GM19043 (cell line): Measurements from ENCODE around the gene DCX.

Experiments
- ATAC-seq: cut with Tn5 transposase; IDR thresholded peaks from one replicate; pipeline ENCODE4 v1.9.1; 2021; ENCODE audit warnings: low read depth; ENCODE audit not compliant: unreplicated experiment

The DCX gene

DNA sequence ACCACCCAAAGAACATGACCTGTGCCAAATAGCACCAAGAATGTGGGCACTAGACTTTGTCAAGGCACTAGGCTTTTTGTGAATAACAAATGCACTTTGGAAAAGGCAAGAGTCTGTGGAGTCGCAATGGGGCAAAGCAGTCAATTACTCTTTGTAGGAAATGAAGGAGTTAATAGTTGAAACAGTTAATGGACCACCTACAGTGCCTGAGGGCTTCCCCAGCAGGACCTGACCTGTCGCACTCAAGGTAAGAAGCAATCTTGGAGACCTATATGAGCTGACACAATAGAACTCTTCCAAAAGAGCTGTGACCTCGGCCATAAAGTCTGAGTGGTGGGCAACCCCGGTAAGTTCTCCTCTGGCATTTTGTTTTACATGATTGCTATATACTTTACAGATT is 92.5 kb downstream of the DCX start:
- no peak for ATAC-seq

DNA sequence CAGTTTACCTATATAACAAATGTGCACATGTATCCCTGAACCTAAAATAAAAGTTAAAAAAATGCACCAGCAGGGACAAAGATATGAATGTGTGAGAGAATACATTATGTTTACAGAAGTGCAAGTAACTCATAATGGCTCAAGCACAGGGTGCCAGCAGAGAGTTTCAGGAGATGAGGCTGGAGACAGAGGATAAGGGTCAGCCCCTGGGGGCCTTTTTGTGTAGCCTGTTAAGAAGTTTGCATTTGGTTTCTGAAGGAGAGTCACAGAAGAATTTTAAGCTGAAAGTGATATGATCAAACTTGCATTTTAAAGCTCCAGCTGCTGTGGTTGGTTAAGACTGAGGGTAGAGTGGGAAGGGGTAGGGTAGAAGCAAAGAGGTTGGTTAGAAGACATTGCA is 93.1 kb downstream of the DCX start:
- ATAC-seq: no peak

DNA sequence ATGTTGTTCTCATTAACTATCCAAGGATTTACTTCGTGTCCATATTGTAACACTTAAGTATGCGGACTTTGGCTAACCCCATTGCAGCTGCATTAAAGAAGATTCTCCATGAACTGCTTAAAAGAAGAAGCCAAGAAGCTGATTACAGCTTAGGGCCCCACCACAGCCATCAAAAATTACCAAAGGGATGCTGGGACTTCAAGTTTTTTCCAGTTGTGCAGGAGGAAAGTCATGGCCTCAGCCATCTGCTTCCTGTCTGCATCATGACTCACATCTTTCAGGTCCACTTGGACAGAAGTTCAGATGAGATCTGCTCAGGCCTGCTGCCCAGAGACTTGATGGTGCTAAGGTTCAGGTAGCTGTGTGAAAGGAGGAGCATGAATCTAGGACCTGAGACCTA is 102.9 kb downstream of the DCX start:
- ATAC-seq: no peak

DNA sequence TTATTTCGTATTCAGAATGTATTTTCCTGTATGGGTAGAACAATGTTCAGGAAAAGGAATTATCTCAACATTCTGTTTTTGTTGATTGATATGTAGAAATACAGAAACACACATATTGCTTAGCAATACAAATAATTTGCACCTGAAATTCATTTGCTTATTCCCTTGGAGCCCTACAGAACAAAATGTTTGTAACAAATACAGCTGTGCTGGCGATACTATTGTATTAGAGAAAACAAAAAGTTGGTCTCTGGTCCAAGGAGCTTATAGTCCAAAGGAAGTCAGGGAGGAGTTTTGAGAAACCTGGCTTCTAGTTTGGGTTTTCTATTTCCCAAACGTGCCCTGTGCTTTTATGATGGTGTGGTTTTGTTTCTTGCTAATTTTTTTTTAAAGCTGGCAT is 104.0 kb downstream of the DCX start:
- ATAC-seq: no peak

DNA sequence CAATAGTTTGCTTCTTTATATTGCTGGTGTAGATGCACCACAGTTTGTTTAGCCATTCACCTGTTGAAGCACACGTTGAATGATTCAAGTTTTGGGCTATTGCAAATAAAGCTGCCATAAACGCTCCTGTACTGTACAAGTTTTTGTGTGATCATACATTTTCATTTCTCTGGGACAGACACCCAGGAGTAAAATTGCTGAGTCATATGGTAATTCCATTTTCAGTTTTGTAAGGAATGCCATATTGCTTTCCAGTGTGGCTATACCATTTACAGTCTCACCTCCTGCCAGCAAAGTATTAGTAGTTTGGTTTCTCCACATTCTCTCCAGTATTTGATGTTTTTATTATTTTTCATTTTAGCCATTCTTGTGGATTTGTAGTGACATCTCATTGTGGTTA is 109.7 kb downstream of the DCX start:
- no peak for ATAC-seq

DNA sequence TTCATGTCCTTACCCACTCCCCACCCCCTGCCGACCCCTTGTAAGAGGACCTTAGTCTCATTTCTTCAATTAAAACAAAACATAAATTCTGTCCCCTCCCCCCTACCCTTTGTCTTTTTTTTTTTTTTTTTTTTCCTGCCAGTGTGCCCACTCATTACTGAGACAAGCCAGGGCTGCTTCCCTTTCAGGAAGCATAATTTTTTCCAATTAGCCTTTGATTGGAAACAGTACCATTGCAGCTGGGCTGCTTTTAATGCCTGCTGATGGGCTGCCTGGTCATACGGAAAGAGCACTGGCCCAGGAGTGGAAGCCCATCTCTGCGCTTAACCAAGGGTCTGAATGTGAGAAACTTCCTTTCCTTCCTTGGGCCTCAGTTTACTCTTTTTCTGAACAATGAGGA is 123.2 kb downstream of the DCX start:
- ATAC-seq: no peak

DNA sequence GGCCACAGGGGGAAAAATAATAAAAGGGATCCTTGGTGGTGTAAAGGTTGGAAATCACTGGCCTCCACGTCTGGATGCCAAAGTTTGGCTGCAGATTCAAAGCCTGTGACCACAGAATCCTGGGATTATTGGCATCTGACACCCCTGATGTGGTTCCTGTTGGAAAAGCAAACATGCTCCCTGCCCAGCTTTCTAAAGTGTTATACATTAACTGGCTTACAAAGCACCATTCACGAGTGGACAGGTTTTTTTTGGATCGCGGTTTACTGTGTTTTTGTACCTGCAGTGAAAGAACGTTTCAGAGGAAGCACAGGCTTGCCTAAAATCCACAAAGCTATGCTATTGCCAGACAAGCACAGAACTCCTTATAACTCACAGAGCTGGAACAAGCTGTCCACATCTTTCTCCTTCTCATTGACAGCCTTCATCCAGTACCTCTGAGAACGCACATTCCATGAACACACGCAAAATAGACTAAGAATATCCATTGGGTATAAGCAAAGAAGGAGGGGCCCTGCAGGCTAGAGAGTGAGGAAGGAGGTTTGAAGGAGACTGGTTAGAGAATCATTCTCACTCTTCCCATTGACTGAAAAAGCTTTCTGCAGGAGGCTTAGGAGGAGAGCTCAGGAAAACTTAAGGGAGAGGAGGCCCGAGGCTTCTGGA is 127.2 kb downstream of the DCX start:
- ATAC-seq: no peak

DNA sequence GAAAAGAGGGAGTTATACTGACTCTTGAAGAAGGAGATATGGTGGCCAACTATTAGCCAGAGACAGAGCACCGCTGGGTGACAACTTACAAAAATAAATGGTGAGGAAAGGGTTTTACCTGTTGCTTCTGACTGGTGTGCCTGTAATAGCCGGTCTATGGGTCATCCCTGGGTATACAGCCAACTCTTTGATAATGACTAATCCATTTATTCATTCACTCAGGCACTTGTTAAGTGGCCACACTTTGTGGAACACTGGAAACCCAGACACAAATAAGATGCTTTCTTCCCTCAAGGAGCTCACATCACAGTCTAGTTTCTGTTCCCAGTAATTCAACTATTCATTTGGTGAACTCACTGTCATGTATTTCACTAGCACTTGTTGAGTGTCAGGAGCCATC is 128.5 kb downstream of the DCX start:
- no peak for ATAC-seq

DNA sequence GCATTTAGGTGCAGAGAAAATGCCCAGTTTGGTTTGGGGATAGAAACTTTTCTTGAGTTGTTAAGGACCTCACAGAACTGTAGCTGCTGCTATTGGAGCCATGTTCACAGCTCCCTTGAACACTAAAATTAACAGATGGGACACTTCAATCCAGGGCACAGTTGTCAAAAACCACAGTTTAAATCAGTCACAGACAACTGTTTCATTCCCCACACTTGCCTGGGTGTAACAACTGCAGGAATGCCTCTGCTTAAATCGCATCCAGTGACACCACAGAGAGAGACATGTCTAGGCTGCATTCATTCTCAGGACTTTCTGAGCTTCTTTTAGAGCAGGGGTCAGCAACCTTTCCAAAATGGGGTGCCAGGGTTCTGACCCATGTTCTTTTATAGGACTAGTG is 129.0 kb downstream of the DCX start:
- no peak for ATAC-seq

DNA sequence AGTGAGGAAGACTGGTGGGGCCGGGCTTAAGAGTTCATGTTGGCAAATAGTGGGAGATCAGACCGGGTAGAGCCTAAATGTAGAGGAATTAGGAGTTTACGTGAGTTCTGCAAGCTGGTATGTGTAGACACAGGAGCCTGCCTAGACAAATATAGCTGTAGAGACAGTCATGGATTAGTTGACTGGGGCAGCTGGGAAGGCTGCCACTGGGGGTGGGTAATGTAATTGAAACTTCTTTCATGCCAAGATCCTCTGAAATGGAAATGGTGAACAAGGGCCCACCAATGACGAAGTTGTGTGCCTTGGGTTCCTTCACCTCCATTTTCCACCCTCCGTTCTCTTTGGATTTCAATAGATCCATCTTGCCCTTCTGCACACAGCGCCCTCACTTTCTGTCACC is 129.9 kb downstream of the DCX start:
- ATAC-seq: no peak

DNA sequence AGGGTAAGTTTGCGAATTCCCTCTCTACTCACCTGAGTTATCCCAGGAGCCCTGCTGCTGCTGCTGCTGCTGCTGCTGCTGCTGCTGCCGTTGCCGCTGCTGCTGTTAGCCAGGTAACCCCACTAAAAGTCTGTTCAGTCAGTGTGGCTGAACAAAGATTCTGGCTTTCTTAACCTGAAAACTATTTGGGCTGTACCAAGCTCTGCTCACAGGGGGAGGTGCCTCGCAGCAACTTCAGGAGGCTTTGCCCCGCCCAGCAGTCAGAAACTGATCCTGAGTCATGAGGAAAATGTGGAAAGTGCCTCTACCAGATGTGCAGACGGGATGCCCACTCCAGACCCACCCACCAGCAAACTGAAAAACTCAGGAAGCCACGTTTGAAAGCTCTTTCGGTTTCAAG is 141.7 kb downstream of the DCX start, which contains the start of gene CAPN6:
Gene CAPN6, minus strand, starts transcription at position 145 of the 400 bp plus-strand sequence. CDS start 6,547 bp downstream, outside the sequence.
- no peak for ATAC-seq

DNA sequence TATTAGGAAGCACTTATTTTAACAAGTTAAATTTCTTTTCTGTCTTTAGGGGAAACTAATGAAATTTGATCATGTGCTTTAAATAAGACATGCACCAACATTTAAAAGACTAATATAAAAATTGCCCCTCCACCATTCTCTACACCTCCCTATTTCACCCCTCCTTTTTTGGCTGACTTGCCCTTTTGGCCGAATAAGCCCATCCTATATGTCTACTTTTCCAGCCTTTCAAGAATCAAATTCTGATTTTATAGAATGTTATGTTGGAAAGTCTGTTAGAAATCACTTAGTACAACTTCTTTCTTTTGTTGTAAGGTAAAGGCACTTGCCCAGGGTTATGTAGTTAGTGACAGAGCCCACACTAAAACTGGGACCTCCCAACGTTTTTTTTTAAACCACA is 143.5 kb downstream of the DCX start:
- no peak for ATAC-seq

DNA sequence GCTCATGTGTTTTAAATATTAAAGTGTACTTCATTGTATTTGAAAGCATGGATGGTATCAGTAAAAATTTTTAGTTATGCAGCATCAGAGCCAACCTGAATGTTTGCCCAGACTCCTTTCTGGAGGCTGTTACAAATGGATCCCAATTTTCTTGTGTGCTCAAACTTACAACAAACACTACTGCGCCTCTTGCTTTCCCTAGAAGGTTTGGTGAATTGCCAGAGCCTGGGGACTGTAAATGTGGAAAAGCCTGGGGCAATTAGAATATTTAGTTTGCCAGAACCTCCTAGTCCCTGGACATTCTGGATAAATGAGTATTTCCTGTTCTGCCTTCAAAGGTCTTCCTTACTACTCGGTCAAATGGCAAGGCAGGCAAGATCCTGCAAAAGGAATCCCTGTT is 146.5 kb downstream of the DCX start:
- ATAC-seq: no peak

DNA sequence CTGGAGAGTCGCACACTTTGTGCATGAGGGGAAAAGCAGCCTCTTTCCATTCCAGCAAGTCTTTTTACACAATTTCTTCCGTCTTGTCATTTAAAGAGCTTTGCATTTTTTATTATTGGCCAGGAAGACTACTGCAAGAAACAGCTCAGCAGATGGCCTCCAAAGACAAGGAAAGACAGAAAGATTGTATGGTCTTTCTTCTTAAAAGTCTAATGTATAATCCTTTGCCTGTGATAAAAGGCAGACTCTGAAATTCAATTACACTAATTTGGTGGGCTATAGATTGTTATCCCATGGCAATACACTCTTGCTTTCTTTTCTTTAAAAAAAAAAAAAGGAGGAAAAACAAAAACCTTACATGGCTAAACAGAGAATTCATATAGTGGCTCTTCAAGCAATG is 147.6 kb downstream of the DCX start:
- no peak for ATAC-seq

DNA sequence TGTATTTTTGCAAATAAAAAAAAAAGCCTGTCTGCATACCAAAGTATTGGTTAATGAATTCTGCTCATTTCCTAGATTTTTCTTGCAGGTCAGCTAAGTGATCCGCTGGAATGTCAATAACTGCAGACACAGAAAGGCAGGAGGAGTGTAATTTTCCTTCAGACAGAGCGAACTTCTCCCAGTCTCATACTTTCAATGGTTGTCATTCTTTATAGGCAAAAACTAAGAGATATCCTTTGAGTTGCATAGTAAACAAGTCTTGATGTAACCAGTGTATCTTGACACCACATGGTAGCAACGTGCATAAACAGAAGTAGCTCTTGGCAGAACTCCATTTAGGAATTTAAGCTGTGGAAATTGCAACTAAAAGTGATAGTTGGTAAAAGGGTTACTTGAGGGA is 149.9 kb downstream of the DCX start:
- ATAC-seq: no peak

DNA sequence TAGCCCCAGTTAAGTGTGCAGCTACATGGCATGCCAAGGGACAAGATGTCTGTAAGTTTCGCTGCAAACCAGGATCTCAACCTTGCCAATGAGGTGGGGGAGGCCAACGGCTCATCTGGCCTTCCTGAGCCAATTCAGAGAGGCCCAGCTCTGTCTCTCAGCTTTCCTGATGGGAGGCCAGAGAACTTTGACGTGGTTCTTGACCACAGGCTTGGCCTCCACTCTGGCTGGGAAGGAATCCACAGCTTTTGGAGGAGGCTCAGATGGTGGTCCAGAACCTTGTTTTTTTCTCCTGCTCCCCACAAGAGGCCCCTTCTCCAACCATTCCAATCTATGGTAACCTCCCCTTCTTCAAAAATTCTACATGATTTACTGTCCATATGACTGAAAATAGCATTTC is 151.5 kb downstream of the DCX start:
- ATAC-seq: no peak

DNA sequence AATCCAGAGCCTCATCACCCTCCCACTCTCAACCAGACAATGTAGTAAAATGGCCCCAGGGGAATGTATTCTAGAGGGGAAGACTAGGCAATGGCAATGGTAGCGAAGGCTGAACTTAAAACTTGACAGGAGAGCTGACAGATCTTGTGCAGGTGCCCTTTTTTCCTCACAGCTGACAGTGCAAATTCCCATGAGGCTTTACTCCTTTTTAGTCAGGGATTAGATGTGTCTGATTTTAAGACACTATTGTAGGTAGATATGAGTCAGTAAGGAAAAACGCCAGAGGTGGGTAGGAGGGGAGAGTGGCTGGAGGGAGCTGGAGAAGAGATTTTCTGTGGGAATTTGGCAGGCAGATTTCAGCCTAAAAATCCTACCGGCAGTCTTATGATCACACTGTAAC is 152.4 kb downstream of the DCX start:
- ATAC-seq: no peak

DNA sequence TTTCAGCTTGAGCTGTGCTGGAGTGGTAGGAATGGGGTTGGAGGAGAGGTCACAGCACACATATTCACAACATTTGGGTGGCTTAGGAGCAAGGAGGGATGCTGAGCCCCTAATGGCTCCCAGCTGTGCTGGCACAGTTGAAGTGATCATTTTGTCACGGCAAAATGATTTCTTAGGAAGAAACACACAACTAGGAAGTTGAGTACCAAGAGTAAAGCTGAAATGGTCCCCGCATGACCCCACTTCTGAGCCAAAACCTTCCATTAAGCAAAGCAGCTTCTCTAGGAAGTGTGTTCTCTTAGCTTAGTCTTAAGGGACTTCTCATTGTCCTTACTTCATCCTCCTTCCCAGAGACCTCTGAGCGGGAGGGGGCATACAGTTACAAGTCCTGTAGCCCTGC is 154.3 kb downstream of the DCX start:
- no peak for ATAC-seq

DNA sequence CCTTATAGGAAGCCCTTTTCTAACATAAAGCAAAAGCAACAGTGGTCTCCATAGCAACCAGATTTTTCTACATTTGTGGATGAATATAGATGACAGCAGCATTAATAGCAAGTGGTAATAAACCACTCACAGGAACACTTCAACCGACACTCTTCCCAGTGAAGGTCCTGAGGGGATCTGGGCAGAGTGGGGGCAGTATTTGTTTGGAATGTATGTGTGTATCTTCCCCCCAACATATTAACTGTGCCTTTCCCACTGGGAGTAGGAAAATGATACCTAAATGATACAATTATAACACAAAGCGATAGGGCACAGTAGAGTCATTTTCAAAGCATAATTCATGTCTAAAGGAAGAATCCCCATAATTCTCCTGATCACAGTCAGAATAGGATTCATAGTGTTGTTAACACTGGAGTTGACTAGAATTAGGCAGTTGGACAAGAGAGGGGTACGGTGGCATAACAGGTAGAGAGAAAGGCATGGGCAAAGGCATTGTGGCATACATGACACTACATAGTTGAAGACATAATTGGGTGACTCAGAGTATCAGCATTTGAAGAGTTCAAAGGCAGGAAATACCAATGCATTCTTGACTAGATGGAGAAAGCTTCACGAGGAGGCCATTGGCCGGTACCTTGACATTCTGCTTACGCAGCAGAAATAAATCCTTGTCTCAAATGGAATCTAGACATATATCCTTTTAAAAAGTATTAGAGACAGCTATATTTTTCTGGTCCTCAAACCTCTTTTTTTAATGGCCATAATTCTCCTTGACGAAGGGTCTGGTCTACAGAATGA is 156.9 kb downstream of the DCX start:
- no peak for ATAC-seq

DNA sequence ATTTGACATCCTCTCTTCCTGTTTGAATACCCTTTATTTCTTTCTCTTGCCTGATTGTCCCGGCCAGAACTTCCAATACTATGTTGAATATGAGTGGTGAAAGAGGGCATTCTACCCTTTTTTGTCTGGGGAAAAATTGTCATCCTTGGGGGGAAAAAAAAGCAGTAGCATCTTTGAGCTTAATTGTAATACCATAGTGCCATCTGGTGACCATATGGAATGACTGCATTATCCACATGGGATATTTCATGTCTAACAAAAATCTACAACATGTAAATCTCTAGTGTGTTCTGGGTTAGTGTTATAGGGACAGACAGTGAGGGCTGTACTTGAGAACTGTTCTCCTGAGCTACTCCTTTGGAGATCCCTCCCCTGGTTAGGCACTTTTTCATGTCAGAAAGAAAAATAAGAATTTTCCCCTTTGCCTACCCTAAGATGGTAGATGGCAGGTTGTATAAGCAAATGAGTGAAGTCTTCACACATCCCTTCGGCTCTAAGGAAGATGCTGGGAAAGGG is 167.7 kb downstream of the DCX start:
- no peak for ATAC-seq
